ENCODE data around the gene NFKBIL1. TPM values are rescaled to one million over a fixed set of nuclear protein-coding genes. Genes with fewer than 3 reads are reported as not detected.

Gene NFKBIL1
- total and polyA plus RNA-seq, 9 of the 15 experiments (the other 6 are each of a cell fraction or from before 2014, with no cell fraction given): 0.49 to 33.1 (median 7.6) TPM

DNA sequence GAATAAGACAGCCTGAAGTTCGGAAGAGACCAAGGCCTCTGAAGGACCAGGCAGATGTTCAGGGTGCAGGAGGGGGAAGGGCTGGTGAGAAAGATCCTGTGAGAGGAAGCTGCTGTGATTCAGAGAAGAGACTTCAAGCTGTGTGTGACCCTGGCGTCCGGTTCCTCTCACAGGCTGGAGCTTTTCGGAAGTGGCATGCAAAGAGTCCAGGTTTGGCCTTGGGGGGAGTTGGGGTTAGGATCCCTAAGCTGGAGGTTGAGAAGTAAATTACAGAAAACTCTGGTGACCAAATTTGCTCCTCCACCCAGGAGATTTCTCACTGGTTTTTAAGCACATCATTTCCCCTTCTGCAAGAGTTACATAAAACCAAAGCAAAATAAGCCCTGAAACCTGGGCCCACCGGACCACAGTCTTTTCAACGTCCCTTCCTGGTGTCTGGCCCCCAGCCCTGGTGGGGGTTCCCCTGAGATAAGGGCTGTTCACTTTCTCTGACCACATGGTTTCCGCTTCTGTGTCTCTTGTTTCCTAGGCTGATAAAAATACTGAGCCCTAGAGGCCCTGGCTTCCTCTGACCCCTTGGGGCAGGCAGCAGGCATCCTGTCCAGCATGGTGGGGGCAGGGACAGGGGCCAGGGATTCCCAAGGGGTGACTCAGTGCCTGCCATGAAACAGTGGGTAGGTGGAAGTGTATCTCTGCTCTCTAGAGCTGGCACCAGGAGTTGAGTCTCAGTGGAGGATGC lies 12.7 kb downstream of the NFKBIL1 start (continued):
- TF ChIP-seq SMARCA5 (IDR thresholded peaks at IDR 0.05) (0 out of 2 replicates have a peak, but pooled peaks have one; percentile 2), ZNF12 (CRISPR knock-in tag; IDR thresholded peaks at IDR 0.05) (no peak), NFE2 (IDR thresholded peaks at IDR 0.05; ENCODE audit: low read depth) (peak; percentile 21; the same call in 1 of the 2 replicates), NCOR1 (IDR thresholded peaks at IDR 0.05) (peak; percentile 82), ZNF707 (CRISPR knock-in tag; conservative IDR thresholded peaks at IDR 0.05) (no peak), CREB3 (tag; conservative IDR thresholded peaks at IDR 0.05; ENCODE audit: low read depth) (no peak), ZNF175 (CRISPR knock-in tag; IDR thresholded peaks at IDR 0.05; ENCODE audit: low read depth) (0 out of 2 replicates have a peak, but pooled peaks have one; percentile 52), POLR2AphosphoS2 (IDR thresholded peaks at IDR 0.05; ENCODE audit: low read length) (peak; percentile 68; the same call in 1 of the 2 replicates), ZNF431 (CRISPR knock-in tag; IDR thresholded peaks at IDR 0.05) (0 out of 2 replicates have a peak, but pooled peaks have one; percentile 26), ARID1B (IDR thresholded peaks at IDR 0.05) (peak; percentile 78), POLR2AphosphoS5 (IDR thresholded peaks at IDR 0.05; ENCODE audit: control insufficient read depth, insufficient read depth, low read depth, low read length) (peak; percentile 51), ZFP1 (CRISPR knock-in tag; IDR thresholded peaks at IDR 0.05) (peak; percentile 7; the same call in 1 of the 2 replicates), ELF2 (CRISPR knock-in tag; IDR thresholded peaks at IDR 0.05) (peak; percentile 71), CCNT2 (IDR thresholded peaks at IDR 0.05; ENCODE audit: borderline replicate concordance, extremely low read depth, insufficient read length, low read depth, low read length) (peak; percentile 23), MAFK (IDR thresholded peaks at IDR 0.05; ENCODE audit: low read length) (0 out of 2 replicates have a peak, but pooled peaks have one; percentile 11), PHF21A (IDR thresholded peaks at IDR 0.05; ENCODE audit: borderline replicate concordance, low read depth) (peak; percentile 23; the same call in 1 of the 2 replicates), YY1 (IDR thresholded peaks at IDR 0.05; ENCODE audit: borderline replicate concordance in 1 of 3, control insufficient read depth in 1 of 3, extremely low read depth in 1 of 3, insufficient read depth in 3 of 3, insufficient read length in 1 of 3, insufficient replicate concordance in 2 of 3, low read depth in 1 of 3, low read length in 2 of 3) (peak in 1 of 3 experiments; percentile 54), GABPB1 (CRISPR knock-in tag; IDR thresholded peaks at IDR 0.05) (0 out of 2 replicates have a peak, but pooled peaks have one; percentile 19), SMAD3 (CRISPR knock-in tag; conservative IDR thresholded peaks at IDR 0.05) (peak; percentile 44; the same call in 1 of the 2 replicates)
- TF ChIP-seq, protein P1, sequence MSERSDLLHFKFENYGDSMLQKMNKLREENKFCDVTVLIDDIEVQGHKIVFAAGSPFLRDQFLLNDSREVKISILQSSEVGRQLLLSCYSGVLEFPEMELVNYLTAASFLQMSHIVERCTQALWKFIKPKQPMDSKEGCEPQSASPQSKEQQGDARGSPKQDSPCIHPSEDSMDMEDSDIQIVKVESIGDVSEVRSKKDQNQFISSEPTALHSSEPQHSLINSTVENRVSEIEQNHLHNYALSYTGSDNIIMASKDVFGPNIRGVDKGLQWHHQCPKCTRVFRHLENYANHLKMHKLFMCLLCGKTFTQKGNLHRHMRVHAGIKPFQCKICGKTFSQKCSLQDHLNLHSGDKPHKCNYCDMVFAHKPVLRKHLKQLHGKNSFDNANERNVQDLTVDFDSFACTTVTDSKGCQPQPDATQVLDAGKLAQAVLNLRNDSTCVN (CRISPR knock-in tag; IDR thresholded peaks at IDR 0.05): 0 out of 2 replicates have a peak, but pooled peaks have one; percentile 14
- TF ChIP-seq, protein P2, sequence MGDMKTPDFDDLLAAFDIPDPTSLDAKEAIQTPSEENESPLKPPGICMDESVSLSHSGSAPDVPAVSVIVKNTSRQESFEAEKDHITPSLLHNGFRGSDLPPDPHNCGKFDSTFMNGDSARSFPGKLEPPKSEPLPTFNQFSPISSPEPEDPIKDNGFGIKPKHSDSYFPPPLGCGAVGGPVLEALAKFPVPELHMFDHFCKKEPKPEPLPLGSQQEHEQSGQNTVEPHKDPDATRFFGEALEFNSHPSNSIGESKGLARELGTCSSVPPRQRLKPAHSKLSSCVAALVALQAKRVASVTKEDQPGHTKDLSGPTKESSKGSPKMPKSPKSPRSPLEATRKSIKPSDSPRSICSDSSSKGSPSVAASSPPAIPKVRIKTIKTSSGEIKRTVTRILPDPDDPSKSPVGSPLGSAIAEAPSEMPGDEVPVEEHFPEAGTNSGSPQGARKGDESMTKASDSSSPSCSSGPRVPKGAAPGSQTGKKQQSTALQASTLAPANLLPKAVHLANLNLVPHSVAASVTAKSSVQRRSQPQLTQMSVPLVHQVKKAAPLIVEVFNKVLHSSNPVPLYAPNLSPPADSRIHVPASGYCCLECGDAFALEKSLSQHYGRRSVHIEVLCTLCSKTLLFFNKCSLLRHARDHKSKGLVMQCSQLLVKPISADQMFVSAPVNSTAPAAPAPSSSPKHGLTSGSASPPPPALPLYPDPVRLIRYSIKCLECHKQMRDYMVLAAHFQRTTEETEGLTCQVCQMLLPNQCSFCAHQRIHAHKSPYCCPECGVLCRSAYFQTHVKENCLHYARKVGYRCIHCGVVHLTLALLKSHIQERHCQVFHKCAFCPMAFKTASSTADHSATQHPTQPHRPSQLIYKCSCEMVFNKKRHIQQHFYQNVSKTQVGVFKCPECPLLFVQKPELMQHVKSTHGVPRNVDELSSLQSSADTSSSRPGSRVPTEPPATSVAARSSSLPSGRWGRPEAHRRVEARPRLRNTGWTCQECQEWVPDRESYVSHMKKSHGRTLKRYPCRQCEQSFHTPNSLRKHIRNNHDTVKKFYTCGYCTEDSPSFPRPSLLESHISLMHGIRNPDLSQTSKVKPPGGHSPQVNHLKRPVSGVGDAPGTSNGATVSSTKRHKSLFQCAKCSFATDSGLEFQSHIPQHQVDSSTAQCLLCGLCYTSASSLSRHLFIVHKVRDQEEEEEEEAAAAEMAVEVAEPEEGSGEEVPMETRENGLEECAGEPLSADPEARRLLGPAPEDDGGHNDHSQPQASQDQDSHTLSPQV (IDR thresholded peaks at IDR 0.05): peak; percentile 62; the same call in 1 of the 2 replicates
